Measurements from ENCODE around the gene H1-8. TPM values are rescaled to one million over a fixed set of nuclear protein-coding genes. Genes with fewer than 3 reads are reported as not detected.

H1-8 gene
- total RNA-seq, 1 experiment from 2014 or later = not detected

DNA sequence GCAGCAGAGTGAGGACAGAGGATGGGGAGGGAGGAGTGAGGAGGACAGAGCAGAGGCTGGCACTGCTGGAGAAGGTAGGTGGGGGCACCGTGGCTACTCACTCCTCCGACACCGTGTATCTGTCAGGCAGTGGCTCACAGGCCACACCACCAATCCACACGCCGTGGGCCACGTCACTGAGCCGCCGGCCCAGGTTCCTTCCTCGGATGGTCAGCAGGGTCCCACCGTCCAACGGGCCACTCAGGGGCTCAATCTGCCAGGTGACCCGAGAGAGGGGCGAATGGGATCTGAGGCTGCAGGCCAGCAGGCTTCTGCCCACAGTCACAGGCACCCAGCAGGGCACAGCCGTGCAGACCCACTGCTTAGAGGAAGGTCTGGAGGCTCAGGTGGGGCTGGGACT, 30.5 kb downstream of the H1-8 start:
- Histone ChIP-seq H2AFZ (ENCODE audit: low read length) (no peak overlapping the region), H3K27ac (ENCODE audit: low read length) (no peak overlapping the region), H3K4me2 (ENCODE audit: low read length) (no peak overlapping the region), H4K20me1 (ENCODE audit: low read length) (no peaks in the 10 kb centered on the region), H3K9me2 (replicated peaks; ENCODE audit: low read length) (no peaks in the 10 kb centered on the region), H3K9me3 (ENCODE audit: low read length) (no peaks in the 10 kb centered on the region), H3K9ac (ENCODE audit: low read length) (no peak overlapping the region), H3K79me2 (ENCODE audit: low read length) (no peaks in the 10 kb centered on the region), H3F3A (ENCODE audit: low read length, unreplicated experiment) (no peaks in the 10 kb centered on the region), H3K36me3 (ENCODE audit: low read depth, low read length) (no peaks in the 10 kb centered on the region), H3K4me1 (ENCODE audit: insufficient read depth, low read length) (no peaks in the 10 kb centered on the region), H3K27me3 (ENCODE audit: low read length) (no peaks in the 10 kb centered on the region), H3K4me3 (ENCODE audit: low read length) (no peak overlapping the region)
- TF ChIP-seq EZH2 (IDR thresholded peaks at IDR 0.05; ENCODE audit: low read length, unreplicated experiment) (no peak), EZH2phosphoT487 (IDR thresholded peaks at IDR 0.05; ENCODE audit: borderline replicate concordance, low read length) (no peak)
- TF ChIP-seq, protein P1, sequence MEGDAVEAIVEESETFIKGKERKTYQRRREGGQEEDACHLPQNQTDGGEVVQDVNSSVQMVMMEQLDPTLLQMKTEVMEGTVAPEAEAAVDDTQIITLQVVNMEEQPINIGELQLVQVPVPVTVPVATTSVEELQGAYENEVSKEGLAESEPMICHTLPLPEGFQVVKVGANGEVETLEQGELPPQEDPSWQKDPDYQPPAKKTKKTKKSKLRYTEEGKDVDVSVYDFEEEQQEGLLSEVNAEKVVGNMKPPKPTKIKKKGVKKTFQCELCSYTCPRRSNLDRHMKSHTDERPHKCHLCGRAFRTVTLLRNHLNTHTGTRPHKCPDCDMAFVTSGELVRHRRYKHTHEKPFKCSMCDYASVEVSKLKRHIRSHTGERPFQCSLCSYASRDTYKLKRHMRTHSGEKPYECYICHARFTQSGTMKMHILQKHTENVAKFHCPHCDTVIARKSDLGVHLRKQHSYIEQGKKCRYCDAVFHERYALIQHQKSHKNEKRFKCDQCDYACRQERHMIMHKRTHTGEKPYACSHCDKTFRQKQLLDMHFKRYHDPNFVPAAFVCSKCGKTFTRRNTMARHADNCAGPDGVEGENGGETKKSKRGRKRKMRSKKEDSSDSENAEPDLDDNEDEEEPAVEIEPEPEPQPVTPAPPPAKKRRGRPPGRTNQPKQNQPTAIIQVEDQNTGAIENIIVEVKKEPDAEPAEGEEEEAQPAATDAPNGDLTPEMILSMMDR (conservative IDR thresholded peaks at IDR 0.05; ENCODE audit: low read depth, low read length) = no peak
- no TSS peak for BruUV-seq (replicated peaks)
- CTCF ChIA-PET = no interaction called here
- intact Hi-C loops (cut with micrococcal nuclease) = no loop called here
- POLR2A ChIA-PET (ENCODE audit: unreplicated experiment) = no interaction called here
- ATAC-seq = no peak
- DNase-seq = no peak

DNA sequence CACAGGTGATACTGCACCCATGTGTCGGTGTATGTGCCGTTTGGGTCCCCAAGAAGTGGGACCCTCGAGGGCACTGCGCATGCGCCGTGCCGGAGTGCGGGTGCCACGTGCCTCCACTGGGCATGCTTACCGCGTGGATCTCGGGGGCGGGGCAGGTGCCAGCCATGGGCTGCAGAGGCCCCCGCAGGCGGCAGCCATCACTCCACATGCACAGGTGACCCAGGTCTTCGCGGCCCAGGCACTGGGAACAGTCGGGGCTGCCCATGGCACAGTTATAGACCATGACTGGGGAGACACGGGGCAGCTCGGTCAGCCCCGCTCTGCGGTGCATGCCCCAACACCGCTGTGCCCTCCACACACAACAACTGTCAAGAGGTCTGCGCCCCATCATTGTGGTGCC, 31.2 kb downstream of the H1-8 start:
- no peak overlapping the region for H3K9ac ChIP-seq (ENCODE audit: low read length)
- CTCF ChIA-PET = no interaction called here

DNA sequence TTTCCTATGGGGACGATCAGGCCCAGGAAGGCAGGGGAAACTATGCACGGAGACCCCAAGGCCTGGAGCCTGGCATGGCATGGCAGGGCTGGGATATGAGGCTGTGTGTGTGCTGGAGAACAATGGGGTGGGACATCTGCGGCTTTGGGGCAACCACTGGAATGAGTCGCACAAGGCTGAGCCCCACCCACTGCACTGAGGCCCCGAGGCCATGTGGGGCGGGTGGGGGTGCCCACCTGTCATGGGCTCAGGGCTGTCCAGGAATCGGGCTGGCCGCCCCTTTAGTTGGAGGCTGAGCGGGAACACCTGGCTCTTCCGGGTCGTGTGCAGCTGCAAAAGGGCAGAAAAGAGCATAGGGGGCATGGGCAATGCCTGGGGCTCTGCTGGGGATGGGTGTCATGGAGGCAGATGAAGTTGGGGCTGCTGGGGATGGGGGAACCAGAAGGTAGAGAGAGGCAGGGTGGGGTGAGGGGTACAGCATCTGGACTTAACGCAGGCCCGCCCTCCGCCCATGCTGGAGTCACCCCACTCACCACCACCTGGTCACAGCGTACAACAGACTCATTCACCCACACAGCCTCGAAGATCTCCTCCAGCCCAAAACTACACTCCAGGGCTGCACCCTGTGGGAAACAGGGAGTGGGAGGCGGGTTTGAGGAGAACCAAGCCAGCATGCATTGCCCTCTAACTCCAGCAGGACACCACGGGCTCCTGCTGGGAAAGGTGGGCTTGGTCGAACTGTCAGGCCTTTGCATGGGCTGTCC, 32.4 kb downstream of the H1-8 start:
- Histone ChIP-seq H3K4me2 (ENCODE audit: low read length) (no peak overlapping the region), H3K27me3 (ENCODE audit: low read length) (no peaks in the 10 kb centered on the region), H3K9ac (ENCODE audit: low read length) (no peak overlapping the region), H3F3A (ENCODE audit: low read length, unreplicated experiment) (no peaks in the 10 kb centered on the region), H2AFZ (ENCODE audit: low read length) (no peak overlapping the region), H3K4me1 (ENCODE audit: insufficient read depth, low read length) (no peaks in the 10 kb centered on the region), H3K79me2 (ENCODE audit: low read length) (no peaks in the 10 kb centered on the region), H3K9me2 (replicated peaks; ENCODE audit: low read length) (no peaks in the 10 kb centered on the region), H3K4me3 (ENCODE audit: low read length) (no peak overlapping the region), H3K27ac (ENCODE audit: low read length) (no peak overlapping the region), H3K9me3 (ENCODE audit: low read length) (no peaks in the 10 kb centered on the region), H3K36me3 (ENCODE audit: low read depth, low read length) (no peaks in the 10 kb centered on the region), H4K20me1 (ENCODE audit: low read length) (no peaks in the 10 kb centered on the region)
- ChIA-PET CTCF (no interaction called here), POLR2A (ENCODE audit: unreplicated experiment) (no interaction called here)
- intact Hi-C loops (cut with micrococcal nuclease) = no loop called here
- BruUV-seq (replicated peaks) = no TSS peak
- DNase-seq (no peak), ATAC-seq (no peak)
- TF ChIP-seq, protein P1 (conservative IDR thresholded peaks at IDR 0.05; ENCODE audit: low read depth, low read length) = no peak
- TF ChIP-seq EZH2 (IDR thresholded peaks at IDR 0.05; ENCODE audit: low read length, unreplicated experiment) (no peak), EZH2phosphoT487 (IDR thresholded peaks at IDR 0.05; ENCODE audit: borderline replicate concordance, low read length) (no peak)

More for the DNA sequence above, 31.2 kb downstream of the H1-8 start:
- intact Hi-C loops (cut with micrococcal nuclease) = no loop called here
- Histone ChIP-seq H3K36me3 (ENCODE audit: low read depth, low read length) (no peaks in the 10 kb centered on the region), H3K79me2 (ENCODE audit: low read length) (no peaks in the 10 kb centered on the region), H3K9me3 (ENCODE audit: low read length) (no peaks in the 10 kb centered on the region), H3F3A (ENCODE audit: low read length, unreplicated experiment) (no peaks in the 10 kb centered on the region), H3K9me2 (replicated peaks; ENCODE audit: low read length) (no peaks in the 10 kb centered on the region), H4K20me1 (ENCODE audit: low read length) (no peaks in the 10 kb centered on the region), H2AFZ (ENCODE audit: low read length) (no peak overlapping the region), H3K27ac (ENCODE audit: low read length) (no peak overlapping the region), H3K4me2 (ENCODE audit: low read length) (no peak overlapping the region), H3K4me3 (ENCODE audit: low read length) (no peak overlapping the region), H3K27me3 (ENCODE audit: low read length) (no peaks in the 10 kb centered on the region), H3K4me1 (ENCODE audit: insufficient read depth, low read length) (no peaks in the 10 kb centered on the region)
- TF ChIP-seq EZH2phosphoT487 (IDR thresholded peaks at IDR 0.05; ENCODE audit: borderline replicate concordance, low read length) (no peak), EZH2 (IDR thresholded peaks at IDR 0.05; ENCODE audit: low read length, unreplicated experiment) (no peak)
- TF ChIP-seq, protein P1 (conservative IDR thresholded peaks at IDR 0.05; ENCODE audit: low read depth, low read length) = no peak
- POLR2A ChIA-PET (ENCODE audit: unreplicated experiment) = no interaction called here
- no peak for DNase-seq
- no TSS peak for BruUV-seq (replicated peaks)
- no peak for ATAC-seq

All from PC-3 (cell line).